HAP-1 (cell line): Measurements from ENCODE around the gene SLC5A10.

Experiments
- DNase-seq, 2 experiments: peaks; one replicate each; pipeline ENCODE4 v3.0.0-alpha.2; 2016 to 2020; ENCODE audit warnings: low spot score in 2 of 2
- H3K27me3 ChIP-seq: fragments of 250-450 bp; sonication (Bioruptor Pico); 2 replicates; pipeline ENCODE4 v1.5.1; 2020; ENCODE audit warnings: low read depth, mild to moderate bottlenecking, moderate library complexity
- H3K36me3 ChIP-seq: fragments of 250-450 bp; sonication (Bioruptor Pico); replicated peaks from 2 replicates; pipeline ENCODE4 v1.5.1; 2020; ENCODE audit warnings: mild to moderate bottlenecking
- H3K4me1 ChIP-seq: fragments of 250-450 bp; sonication (Bioruptor Pico); 2 replicates; pipeline ENCODE4 v1.5.1; 2020; ENCODE audit warnings: mild to moderate bottlenecking
- H3K4me3 ChIP-seq: fragments of 250-450 bp; sonication (Bioruptor Pico); 2 replicates; pipeline ENCODE4 v1.5.1; 2020; ENCODE audit warnings: mild to moderate bottlenecking, moderate library complexity
- H3K9me3 ChIP-seq: fragments of 250-450 bp; sonication (Bioruptor Pico); 2 replicates; pipeline ENCODE4 v1.5.1; 2020; ENCODE audit warnings: mild to moderate bottlenecking, moderate library complexity
- in situ Hi-C: fragments of 300-500 bp; cut with MboI; formaldehyde crosslinking; loops from 3 replicates; pipeline ENCODE4 v1.14.3; 2020; ENCODE audit warnings: low sequenced_read_pairs, inconsistent platforms, mixed read lengths

The SLC5A10 gene

GRCh38 chr17:19011581-19011980 is 59.6 kb downstream of the SLC5A10 start:
- Histone ChIP-seq H3K36me3 (no peaks in the 10 kb centered on the region), H3K27me3 (no peaks in the 10 kb centered on the region), H3K9me3 (0 out of 2 replicates have a peak, but pooled peaks cover 2% of the 10 kb centered on the region), H3K4me3 (no peak overlapping the region), H3K4me1 (no peaks in the 10 kb centered on the region)
- in situ Hi-C loops = no loop called here
- no peak for DNase-seq

GRCh38 chr17:19012171-19013080 is 60.5 kb downstream of the SLC5A10 start:
- H3K4me1 ChIP-seq = no peaks in the 10 kb centered on the region
- no peak for DNase-seq
- H3K27me3 ChIP-seq = no peaks in the 10 kb centered on the region
- no peak overlapping the region for H3K4me3 ChIP-seq
- no peaks in the 10 kb centered on the region for H3K9me3 ChIP-seq
- no peaks in the 10 kb centered on the region for H3K36me3 ChIP-seq
- in situ Hi-C loops = no loop called here

- in situ Hi-C loops = no loop called here
- Histone ChIP-seq H3K36me3 (no peaks in the 10 kb centered on the region), H3K27me3 (no peaks in the 10 kb centered on the region), H3K4me3 (no peak overlapping the region), H3K9me3 (no peaks in the 10 kb centered on the region), H3K4me1 (no peaks in the 10 kb centered on the region)
- DNase-seq = no peak
Observed at GRCh38 chr17:19013226-19013625, 61.3 kb downstream of the SLC5A10 start.

GRCh38 chr17:19013806-19014627 is 62.1 kb downstream of the SLC5A10 start:
- Histone ChIP-seq H3K9me3 (no peaks in the 10 kb centered on the region), H3K4me1 (no peaks in the 10 kb centered on the region), H3K36me3 (no peaks in the 10 kb centered on the region), H3K4me3 (no peak overlapping the region), H3K27me3 (no peaks in the 10 kb centered on the region)
- in situ Hi-C loops = no loop called here
- DNase-seq = no peak

- H3K4me3 ChIP-seq = no peak overlapping the region
- in situ Hi-C loops = no loop called here
- H3K36me3 ChIP-seq = no peaks in the 10 kb centered on the region
- H3K9me3 ChIP-seq = no peaks in the 10 kb centered on the region
- no peak for DNase-seq
- H3K4me1 ChIP-seq = no peaks in the 10 kb centered on the region
- H3K27me3 ChIP-seq = no peaks in the 10 kb centered on the region
Observed at GRCh38 chr17:19014628-19015215, 62.8 kb downstream of the SLC5A10 start.

GRCh38 chr17:19015428-19015827 is 63.5 kb downstream of the SLC5A10 start:
- H3K4me3 ChIP-seq = no peak overlapping the region
- no peaks in the 10 kb centered on the region for H3K9me3 ChIP-seq
- H3K36me3 ChIP-seq = no peaks in the 10 kb centered on the region
- in situ Hi-C loops = no loop called here
- no peak for DNase-seq
- H3K27me3 ChIP-seq = no peaks in the 10 kb centered on the region
- no peaks in the 10 kb centered on the region for H3K4me1 ChIP-seq

- no peak for DNase-seq
- no peaks in the 10 kb centered on the region for H3K27me3 ChIP-seq
- no peaks in the 10 kb centered on the region for H3K9me3 ChIP-seq
- H3K4me3 ChIP-seq = no peak overlapping the region
- in situ Hi-C loops = no loop called here
- H3K4me1 ChIP-seq = no peaks in the 10 kb centered on the region
- no peaks in the 10 kb centered on the region for H3K36me3 ChIP-seq
Observed at GRCh38 chr17:19016297-19016696, 64.3 kb downstream of the SLC5A10 start.

- in situ Hi-C loops = no loop called here
- Histone ChIP-seq H3K9me3 (no peaks in the 10 kb centered on the region), H3K4me3 (no peak overlapping the region)
Observed at GRCh38 chr17:19016881-19017280, 64.9 kb downstream of the SLC5A10 start.

GRCh38 chr17:19017401-19017800 is 65.4 kb downstream of the SLC5A10 start:
- H3K4me3 ChIP-seq = no peak overlapping the region
- no peak for DNase-seq
- no peaks in the 10 kb centered on the region for H3K4me1 ChIP-seq
- H3K27me3 ChIP-seq = no peaks in the 10 kb centered on the region
- no peaks in the 10 kb centered on the region for H3K9me3 ChIP-seq
- in situ Hi-C loops = no loop called here
- H3K36me3 ChIP-seq = no peaks in the 10 kb centered on the region

More at GRCh38 chr17:19016881-19017280, 64.9 kb downstream of the SLC5A10 start:
- no peaks in the 10 kb centered on the region for H3K27me3 ChIP-seq
- H3K36me3 ChIP-seq = no peaks in the 10 kb centered on the region
- DNase-seq = no peak
- no peaks in the 10 kb centered on the region for H3K4me1 ChIP-seq

- Histone ChIP-seq H3K4me1 (no peaks in the 10 kb centered on the region), H3K9me3 (no peaks in the 10 kb centered on the region), H3K4me3 (no peak overlapping the region), H3K27me3 (no peaks in the 10 kb centered on the region), H3K36me3 (no peaks in the 10 kb centered on the region)
- in situ Hi-C loops = no loop called here
- no peak for DNase-seq
Observed at GRCh38 chr17:19017804-19018599, 66.0 kb downstream of the SLC5A10 start.

GRCh38 chr17:19018600-19018950 is 66.6 kb downstream of the SLC5A10 start:
- H3K9me3 ChIP-seq = no peaks in the 10 kb centered on the region
- H3K4me3 ChIP-seq = no peak overlapping the region
- H3K4me1 ChIP-seq = no peaks in the 10 kb centered on the region
- no peaks in the 10 kb centered on the region for H3K36me3 ChIP-seq
- no peaks in the 10 kb centered on the region for H3K27me3 ChIP-seq
- in situ Hi-C loops = no loop called here
- DNase-seq = no peak

- Histone ChIP-seq H3K4me1 (no peaks in the 10 kb centered on the region), H3K36me3 (no peaks in the 10 kb centered on the region), H3K9me3 (no peaks in the 10 kb centered on the region), H3K27me3 (no peaks in the 10 kb centered on the region), H3K4me3 (no peak overlapping the region)
- in situ Hi-C loops = no loop called here
- DNase-seq = peak in 1 of 2 experiments; percentile 29
Observed at GRCh38 chr17:19019041-19019941, 67.3 kb downstream of the SLC5A10 start.
